Mammary microvascular endothelial cell (primary cell): ENCODE data around the gene LLGL1. TPM values are rescaled to one million over a fixed set of nuclear protein-coding genes. Genes with fewer than 3 reads are reported as not detected.

Experiments
- total RNA-seq: library from RNA; depleted of rRNA; stranded (reverse); fragments of >200 nt; gene quantifications from 2 replicates; pipeline ENCODE4 v1.2.3, GENCODE V29; 2015

The LLGL1 gene
- total RNA-seq: 41.4 and 48.0 TPM in 2 replicates

GRCh38 chr17:18225121-18225641, at the start of gene LLGL1:
Gene LLGL1, plus strand, starts transcription at chr17:18225635. Its CDS starts 48 bp downstream, at chr17:18225683.

GRCh38 chr17:18183334-18184142, 41.9 kb upstream of the LLGL1 start, which contains the start of gene ALKBH5:
Gene ALKBH5, plus strand, starts transcription at chr17:18183828. Its CDS starts 416 bp downstream, at chr17:18184244.

GRCh38 chr17:18258356-18259038, 33.1 kb downstream of the LLGL1 start, which contains the start of gene FLII:
Gene FLII, minus strand, starts transcription at chr17:18258738. Its CDS starts 48 bp downstream, at chr17:18258690.

GRCh38 chr17:18260332-18261145, 35.1 kb downstream of the LLGL1 start, which contains the start of gene MIEF2:
Gene MIEF2, plus strand, starts transcription at chr17:18260662. Its CDS starts 2,059 bp downstream, at chr17:18262721.

Other genes with a start within 250 kb of the LLGL1 start
- gene ATPAF2, start 186.5 kb upstream of the LLGL1 start, total RNA-seq: 14.5 and 30.1 TPM in 2 replicates
- gene GID4, start 186.2 kb upstream of the LLGL1 start, total RNA-seq: 7.3 and 8.3 TPM in 2 replicates
- 45.2 and 54.2 TPM in 2 replicates for gene DRG2, start 137.7 kb upstream of the LLGL1 start, total RNA-seq
- gene MYO15A, start 116.9 kb upstream of the LLGL1 start, total RNA-seq: 0.20 TPM in 1 of 2 replicates, not detected in the other
- gene ALKBH5, start 41.8 kb upstream of the LLGL1 start, total RNA-seq: 81.7 and 92.5 TPM in 2 replicates
- gene FLII, start 33.1 kb downstream of the LLGL1 start, total RNA-seq: 543 and 601 TPM in 2 replicates
- 5.9 and 11.7 TPM in 2 replicates for gene MIEF2, start 35.0 kb downstream of the LLGL1 start, total RNA-seq
- 24.2 and 53.2 TPM in 2 replicates for gene TOP3A, start 89.4 kb downstream of the LLGL1 start, total RNA-seq
- 12.1 and 15.2 TPM in 2 replicates for gene SMCR8, start 89.7 kb downstream of the LLGL1 start, total RNA-seq
- 30.1 and 37.7 TPM in 2 replicates for gene SHMT1, start 137.9 kb downstream of the LLGL1 start, total RNA-seq
- gene EVPLL, start 152.1 kb downstream of the LLGL1 start, total RNA-seq: not detected in 2 replicates